Fibroblast of skin of left biceps (primary cell): Measurements from ENCODE around the gene RAD9A.
"Not testable (repeated sequence)": the region's sequence is repeated elsewhere in the genome, so short reads cannot be mapped to it uniquely, and the experiment has no call there.

Experiments
- DNase-seq, 2 experiments: peaks; one replicate each; pipeline ENCODE4 v3.0.0-alpha.2; 2013; ENCODE audit warnings: low read depth in 2 of 2

Gene RAD9A

DNA sequence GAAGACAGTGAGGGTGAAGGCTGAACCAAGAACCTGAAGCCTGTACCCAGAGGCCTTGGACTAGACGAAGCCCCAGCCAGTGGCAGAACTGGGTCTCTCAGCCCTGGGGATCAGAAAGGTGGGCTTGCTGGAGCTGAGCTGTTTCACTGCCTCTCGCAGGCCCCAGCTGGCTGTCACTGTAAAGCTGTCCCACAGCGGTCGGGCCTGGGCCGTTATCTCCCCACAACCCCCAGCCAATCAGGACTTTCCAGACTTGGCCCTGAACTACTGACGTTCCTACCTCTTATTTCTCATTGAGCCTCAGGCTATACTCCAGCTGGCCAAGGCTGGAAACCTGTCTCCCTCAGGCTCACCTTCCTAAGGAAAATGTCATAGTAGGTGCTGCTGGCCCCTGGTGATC is 5.8 kb downstream of the RAD9A start:
- no peak for DNase-seq

DNA sequence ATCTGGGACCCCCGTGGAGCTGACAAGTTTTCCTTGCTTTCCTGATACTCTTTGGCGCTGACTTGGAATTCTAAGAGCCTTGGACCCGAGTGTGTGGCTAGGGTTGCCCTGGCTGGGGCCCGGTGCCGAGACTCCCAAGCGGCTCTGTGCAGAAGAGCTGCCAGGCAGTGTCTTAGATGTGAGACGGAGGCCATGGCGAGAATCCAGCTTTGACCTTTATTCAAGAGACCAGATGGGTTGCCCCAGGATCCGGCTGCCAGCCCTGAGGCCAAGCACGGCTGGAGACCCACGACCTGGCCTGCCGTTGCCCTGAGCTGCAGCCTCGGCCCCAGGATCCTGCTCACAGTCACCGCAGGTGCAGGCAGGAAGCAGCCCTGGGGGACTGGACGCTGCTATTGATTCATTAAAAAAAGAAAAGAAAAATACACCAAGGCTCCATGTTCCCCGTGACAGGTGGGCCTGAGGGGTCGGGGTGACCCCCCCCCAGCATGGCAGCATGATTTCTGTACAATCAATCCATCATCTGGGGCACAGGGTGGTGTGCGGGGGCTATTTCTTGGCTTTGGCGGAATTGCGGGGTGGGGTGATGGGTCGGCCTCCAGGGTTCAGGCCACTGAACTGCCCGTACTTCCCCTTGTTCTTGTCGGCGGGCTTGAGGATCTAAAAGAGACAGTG is 6.3 kb downstream of the RAD9A start:
- no peak for DNase-seq

GRCh38 chr11:67398661-67399563 is 7.1 kb downstream of the RAD9A start:
- DNase-seq = no peak

- no peak for DNase-seq
These were observed 8.6 kb downstream of the RAD9A start for GRCh38 chr11:67400251-67400941.

- DNase-seq = no peak
These were observed 9.2 kb downstream of the RAD9A start for GRCh38 chr11:67400942-67401494.

GRCh38 chr11:67401495-67402191 is 9.9 kb downstream of the RAD9A start, which contains the start of gene PPP1CA:
TSS of gene PPP1CA (minus strand) at chr11:67401858. CDS start at chr11:67401782, 76 bp downstream.
- peak; percentile 61 to 69 for DNase-seq

GRCh38 chr11:67402192-67402839 is 10.5 kb downstream of the RAD9A start:
- not testable (repeated sequence) for DNase-seq

- DNase-seq = not testable (repeated sequence)
These were observed 11.3 kb downstream of the RAD9A start for GRCh38 chr11:67403085-67403484.

DNA sequence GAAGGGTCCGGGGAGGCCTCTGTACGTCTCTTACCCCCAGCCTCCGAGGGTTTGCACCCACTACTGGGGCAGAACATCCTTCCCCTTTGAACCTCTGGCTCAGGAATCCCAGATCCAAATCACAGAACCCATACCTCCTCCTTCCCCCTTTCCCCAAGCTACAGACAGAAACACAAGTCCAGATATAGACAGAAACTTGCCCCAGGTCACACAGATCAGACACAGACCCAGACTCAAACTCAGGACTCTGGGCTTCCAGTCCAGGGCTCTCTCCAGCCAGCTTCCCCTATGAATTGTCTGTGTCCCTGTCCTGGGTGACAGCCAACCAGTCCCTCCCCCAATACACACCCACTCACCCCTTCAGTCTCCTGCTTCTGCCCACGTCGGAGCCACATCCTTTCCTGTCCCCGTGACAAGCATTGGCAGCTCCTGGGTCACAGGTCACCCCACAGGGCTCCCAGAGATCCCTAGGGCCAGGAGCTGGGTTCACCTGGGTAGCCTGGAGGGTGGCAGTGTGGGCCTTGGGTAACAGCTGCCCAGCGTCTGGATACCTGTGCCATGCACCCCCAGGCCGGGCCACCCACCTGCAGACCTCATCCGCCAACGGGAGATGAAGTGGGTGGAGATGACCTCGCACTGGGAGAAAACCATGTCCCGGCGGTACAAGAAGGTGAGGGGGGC is 12.9 kb downstream of the RAD9A start:
- no peak for DNase-seq

DNA sequence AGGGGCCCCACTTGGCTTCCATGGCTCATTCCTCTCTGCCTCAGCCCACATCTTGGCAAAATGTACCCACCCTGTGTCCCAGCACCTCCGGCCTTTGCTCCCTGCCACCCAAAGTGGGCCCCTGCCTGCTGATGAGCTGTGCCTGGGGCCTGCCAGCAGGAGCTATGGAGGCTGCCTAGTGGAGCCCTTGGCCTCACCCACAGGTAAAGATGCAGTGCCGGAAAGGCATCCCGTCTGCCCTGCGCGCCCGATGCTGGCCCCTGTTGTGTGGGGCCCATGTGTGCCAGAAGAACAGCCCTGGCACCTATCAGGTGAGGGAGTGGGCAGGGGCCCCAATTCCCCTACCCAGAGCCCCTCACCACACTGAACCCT is 13.4 kb downstream of the RAD9A start:
- no peak for DNase-seq

- DNase-seq = no peak
These were observed 14.0 kb downstream of the RAD9A start for GRCh38 chr11:67405688-67406339.

- no peak for DNase-seq
These were observed 14.7 kb downstream of the RAD9A start for GRCh38 chr11:67406420-67406968.

GRCh38 chr11:67406969-67407687 is 15.3 kb downstream of the RAD9A start:
- DNase-seq = no peak

DNA sequence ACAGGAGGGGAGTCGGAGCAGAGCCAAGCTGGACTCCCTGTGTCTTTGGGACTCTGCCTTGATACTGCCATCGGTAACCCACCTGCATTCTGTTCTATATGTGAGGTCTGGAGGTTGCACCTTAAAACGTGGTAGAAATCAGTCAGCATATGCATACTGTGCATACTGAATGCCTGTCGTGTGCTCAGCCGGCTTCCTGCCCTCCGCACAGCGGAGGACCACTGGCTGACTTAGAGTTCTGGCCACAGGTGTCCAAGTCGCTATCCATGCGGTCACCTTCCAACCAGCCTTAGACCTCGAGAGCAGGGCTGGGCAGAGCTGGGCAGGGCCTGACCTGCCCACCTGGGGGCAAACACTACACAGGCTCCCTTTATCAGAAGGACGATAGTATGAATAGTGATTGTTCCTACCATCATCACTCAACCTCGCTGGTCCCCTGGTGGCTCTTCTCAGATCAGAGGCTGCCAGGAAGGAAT is 15.9 kb downstream of the RAD9A start:
- no peak for DNase-seq

GRCh38 chr11:67408437-67409200 is 16.8 kb downstream of the RAD9A start:
- DNase-seq = no peak

DNA sequence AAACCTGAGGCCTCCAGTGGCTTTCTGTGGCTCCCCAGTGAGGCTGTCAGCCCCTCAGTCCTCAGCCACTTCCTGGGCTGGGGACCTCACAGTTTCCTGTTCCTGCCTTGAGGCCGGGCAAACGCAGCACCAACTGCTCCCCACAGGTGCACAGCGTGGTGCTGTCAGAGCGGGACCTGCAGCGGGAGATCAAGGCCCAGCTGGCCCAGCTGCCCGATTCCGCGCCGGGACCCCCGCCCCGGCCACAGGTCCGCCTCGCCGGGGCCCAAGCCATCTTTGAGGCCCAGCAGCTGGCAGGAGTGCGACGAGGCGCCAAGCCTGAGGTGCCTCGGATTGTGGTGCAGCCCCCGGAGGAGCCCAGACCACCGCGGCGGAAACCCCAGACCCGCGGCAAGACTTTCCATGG is 17.5 kb downstream of the RAD9A start:
- no peak for DNase-seq

- DNase-seq = no peak
These were observed 18.1 kb downstream of the RAD9A start for GRCh38 chr11:67409781-67410368.
